CD14-positive monocyte (primary cell): ENCODE measurements around the gene PHLDA2. TPM values are rescaled to one million over a fixed set of nuclear protein-coding genes. Genes with fewer than 3 reads are reported as not detected.

Experiments
- DNase-seq, 3 donors: peaks; one replicate each; pipeline ENCODE4 v3.0.0-alpha.2; 2011 to 2022
- H2AFZ ChIP-seq: 2 replicates; pipeline ENCODE4 v1.6.0; 2012; ENCODE audit warnings: mild to moderate bottlenecking, low read depth, low read length, inconsistent platforms; ENCODE audit not compliant: insufficient read depth, poor library complexity, severe bottlenecking
- H3K27ac ChIP-seq, 2 donors: 1 replicate in 1 of 2; 2 replicates in 1 of 2; pipeline ENCODE4 v1.5.1; 2012 to 2013; ENCODE audit warnings: low read length in 2 of 2, control low read depth in 1 of 2, inconsistent platforms in 1 of 2, low read depth in 1 of 2, mild to moderate bottlenecking in 1 of 2
- H3K27me3 ChIP-seq, 2 donors: one replicate each; pipeline versions ENCODE4 v1.6.0 to v1.6.1; 2011 to 2013; ENCODE audit warnings: low read length in 2 of 2; ENCODE audit not compliant: control insufficient read depth in 2 of 2, insufficient read depth in 2 of 2
- H3K36me3 ChIP-seq, 2 donors: replicated peaks in 1 of 2; 1 replicate in 1 of 2; 2 replicates in 1 of 2; pipeline versions ENCODE4 v1.5.1 to v1.6.1; 2012 to 2013; ENCODE audit warnings: low read length in 2 of 2, control low read depth in 1 of 2, inconsistent platforms in 1 of 2, mild to moderate bottlenecking in 1 of 2; ENCODE audit not compliant: insufficient read depth in 2 of 2, control insufficient read depth in 1 of 2
- H3K4me1 ChIP-seq, 2 donors: 1 replicate in 1 of 2; 2 replicates in 1 of 2; pipeline versions ENCODE4 v1.5.1 to v1.6.1; 2012 to 2013; ENCODE audit warnings: low read length in 2 of 2, control low read depth in 1 of 2, inconsistent platforms in 1 of 2, mild to moderate bottlenecking in 1 of 2, moderate library complexity in 1 of 2; ENCODE audit not compliant: insufficient read depth in 2 of 2, control insufficient read depth in 1 of 2
- H3K4me2 ChIP-seq: replicated peaks from 2 replicates; pipeline ENCODE3; 2012; ENCODE audit warnings: low read length, moderate library complexity, mild to moderate bottlenecking; ENCODE audit not compliant: poor library complexity, severe bottlenecking; ENCODE audit errors: extremely low read depth
- H3K4me3 ChIP-seq, 3 experiments: fragments of 200-600 bp in 1 of 3; sonication (generic) in 1 of 3; replicated peaks in 1 of 3; 1 replicate in 2 of 3; 2 replicates in 1 of 3; pipeline ENCODE4 v1.5.1; 2011 to 2013; ENCODE audit warnings: low read length in 3 of 3, mild to moderate bottlenecking in 3 of 3, control low read depth in 2 of 3, low read depth in 2 of 3, inconsistent platforms in 1 of 3, moderate library complexity in 1 of 3
- H3K79me2 ChIP-seq: 2 replicates; pipeline ENCODE4 v1.6.0; 2012; ENCODE audit warnings: mild to moderate bottlenecking, control low read depth, inconsistent platforms, low read length, moderate library complexity; ENCODE audit not compliant: insufficient read depth
- H3K9ac ChIP-seq: 2 replicates; pipeline ENCODE4 v1.6.0; 2017; ENCODE audit warnings: low read length, mild to moderate bottlenecking; ENCODE audit not compliant: insufficient read depth, poor library complexity, severe bottlenecking
- H3K9me3 ChIP-seq, 2 donors: replicated peaks in 1 of 2; 1 replicate in 1 of 2; 2 replicates in 1 of 2; pipeline versions ENCODE4 v1.5.1 to v1.6.1; 2012 to 2013; ENCODE audit warnings: low read length in 2 of 2, control low read depth in 1 of 2; ENCODE audit not compliant: control insufficient read depth in 1 of 2, insufficient read depth in 1 of 2
- H4K20me1 ChIP-seq: 2 replicates; pipeline ENCODE4 v1.6.0; 2012; ENCODE audit warnings: mild to moderate bottlenecking, low read length, control low read depth, moderate library complexity; ENCODE audit not compliant: insufficient read depth
- H3K27ac Mint-ChIP-seq, 7 donors: one replicate each; pipeline ENCODE4 v1.8.0; 2020; ENCODE audit warnings: mild to moderate bottlenecking in 7 of 7, mixed read lengths in 7 of 7, moderate library complexity in 6 of 7, inconsistent platforms in 2 of 7
- H3K27me3 Mint-ChIP-seq, 3 donors: one replicate each; pipeline ENCODE4 v1.8.0; 2021 to 2022; ENCODE audit warnings: low read depth in 3 of 3, mild to moderate bottlenecking in 3 of 3, mixed read lengths in 3 of 3, moderate library complexity in 3 of 3, inconsistent platforms in 1 of 3
- H3K36me3 Mint-ChIP-seq, 2 donors: one replicate each; pipeline ENCODE4 v1.8.0; 2020; ENCODE audit warnings: mixed read lengths in 2 of 2, inconsistent platforms in 1 of 2, mild to moderate bottlenecking in 1 of 2
- H3K4me1 Mint-ChIP-seq: one replicate; pipeline ENCODE4 v1.8.0; 2020; ENCODE audit warnings: mild to moderate bottlenecking, mixed read lengths
- H3K4me3 Mint-ChIP-seq, 2 donors: one replicate each; pipeline ENCODE4 v1.8.0; 2020; ENCODE audit warnings: mild to moderate bottlenecking in 2 of 2, mixed read lengths in 2 of 2, moderate library complexity in 1 of 2
- H3K9me3 Mint-ChIP-seq, 7 donors: one replicate each; pipeline ENCODE4 v1.8.0; 2020 to 2022; ENCODE audit warnings: mixed read lengths in 7 of 7, mild to moderate bottlenecking in 6 of 7, moderate library complexity in 6 of 7, inconsistent platforms in 2 of 7
- WGBS: methylation state at CpG from one replicate; pipeline ENCODE4 v1.1.5; 2013; ENCODE audit warnings: missing lambda C conversion rate; ENCODE audit not compliant: insufficient coverage; 5-methylcytosine and 5-hydroxymethylcytosine counted together
- intact Hi-C, 2 donors: fragments of 100-400 bp; cut with micrococcal nuclease; formaldehyde crosslinking; loops; one replicate each; pipeline versions ENCODE4 v1.15.0 to v1.15.1; 2023
- polyA plus RNA-seq, 3 donors: library from polyadenylated mRNA; depleted of rRNA in 1 of 3; unstranded in 2 of 3; stranded (reverse) in 1 of 3; fragments of 300-500 nt in 2 of 3; fragments of >200 nt in 1 of 3; fragmentation: Illumina TruSeq in 2 of 3; gene quantifications; 1 replicate in 2 of 3; 2 replicates in 1 of 3; pipeline ENCODE4 v1.2.3, GENCODE V29; 2012 to 2021
- TF ChIP-seq, protein P1 (sequence below): fragments of 200-600 bp; IDR thresholded peaks from one replicate; pipeline ENCODE4 v1.8.0; 2022; ENCODE audit warnings: antibody characterized with exemption, mild to moderate bottlenecking

PHLDA2 gene
- polyA plus RNA-seq, 3 donors = 2.6 to 54.5 (median 4.7) TPM

DNA sequence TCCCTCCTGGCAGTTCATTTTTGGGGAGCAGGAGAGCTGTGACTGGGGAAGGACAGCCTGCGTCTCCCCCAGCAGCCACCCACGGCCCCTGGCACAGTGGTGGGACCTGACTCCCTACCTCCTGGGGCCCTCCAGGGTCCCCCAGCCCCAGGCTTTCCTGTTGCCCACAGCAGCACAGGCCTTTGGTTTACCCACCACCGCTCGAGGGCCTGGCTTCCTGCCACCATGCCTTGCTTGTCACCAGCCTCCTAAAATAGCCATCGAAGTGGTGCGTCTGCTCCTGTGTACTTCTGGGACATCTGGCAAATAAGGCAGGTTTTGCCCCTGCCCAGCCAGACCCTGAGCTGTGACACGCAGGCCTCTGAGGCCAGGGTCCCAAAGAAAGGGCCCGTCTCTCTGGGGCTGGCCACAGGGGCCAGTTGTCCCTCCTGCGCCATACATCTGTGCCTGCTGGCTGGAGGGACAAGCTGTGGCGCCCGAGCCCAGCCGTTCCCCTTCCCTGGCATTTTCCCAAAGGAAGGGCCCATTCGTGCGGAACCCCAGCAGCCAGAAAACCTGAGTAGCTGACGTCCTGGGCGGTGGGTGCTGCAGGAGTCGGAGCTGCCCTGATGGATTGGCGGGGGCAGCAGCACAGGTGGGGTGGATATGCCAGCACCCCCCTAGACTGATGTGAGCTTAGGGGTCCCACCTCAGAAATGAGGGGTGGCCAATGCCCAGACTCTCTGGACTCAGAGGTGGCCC lies 14.6 kb downstream of the PHLDA2 start:
- Histone ChIP-seq H3K9ac (no peak overlapping the region), H3K79me2 (no peaks in the 10 kb centered on the region), H3K4me3 (no peak overlapping the region), H3K9me3 (no peaks in the 10 kb centered on the region), H4K20me1 (peaks cover 19% of the 10 kb centered on the region), H2AFZ (no peak overlapping the region), H3K4me1 (no peaks in the 10 kb centered on the region), H3K27ac (no peak overlapping the region), H3K36me3 (no peaks in the 10 kb centered on the region), H3K4me2 (no peak overlapping the region), H3K27me3 (peaks cover 0 to 3% of the 10 kb centered on the region in 2 donors)
- Mint-ChIP-seq H3K27ac (no peak overlapping the region), H3K4me1 (peaks cover 15% of the 10 kb centered on the region), H3K27me3 (peaks cover 20 to 25% (median 21%) of the 10 kb centered on the region in 3 donors), H3K36me3 (peaks cover 2 to 11% of the 10 kb centered on the region in 2 donors), H3K9me3 (peaks cover 0 to 2% (median 0%) of the 10 kb centered on the region in 7 donors), H3K4me3 (no peak overlapping the region)
- WGBS = 49% methylated on average over 18 of the region's 18 CpGs
- TF ChIP-seq, protein P1, sequence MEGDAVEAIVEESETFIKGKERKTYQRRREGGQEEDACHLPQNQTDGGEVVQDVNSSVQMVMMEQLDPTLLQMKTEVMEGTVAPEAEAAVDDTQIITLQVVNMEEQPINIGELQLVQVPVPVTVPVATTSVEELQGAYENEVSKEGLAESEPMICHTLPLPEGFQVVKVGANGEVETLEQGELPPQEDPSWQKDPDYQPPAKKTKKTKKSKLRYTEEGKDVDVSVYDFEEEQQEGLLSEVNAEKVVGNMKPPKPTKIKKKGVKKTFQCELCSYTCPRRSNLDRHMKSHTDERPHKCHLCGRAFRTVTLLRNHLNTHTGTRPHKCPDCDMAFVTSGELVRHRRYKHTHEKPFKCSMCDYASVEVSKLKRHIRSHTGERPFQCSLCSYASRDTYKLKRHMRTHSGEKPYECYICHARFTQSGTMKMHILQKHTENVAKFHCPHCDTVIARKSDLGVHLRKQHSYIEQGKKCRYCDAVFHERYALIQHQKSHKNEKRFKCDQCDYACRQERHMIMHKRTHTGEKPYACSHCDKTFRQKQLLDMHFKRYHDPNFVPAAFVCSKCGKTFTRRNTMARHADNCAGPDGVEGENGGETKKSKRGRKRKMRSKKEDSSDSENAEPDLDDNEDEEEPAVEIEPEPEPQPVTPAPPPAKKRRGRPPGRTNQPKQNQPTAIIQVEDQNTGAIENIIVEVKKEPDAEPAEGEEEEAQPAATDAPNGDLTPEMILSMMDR = no peak
- no peak for DNase-seq
- intact Hi-C loops = no loop called here

DNA sequence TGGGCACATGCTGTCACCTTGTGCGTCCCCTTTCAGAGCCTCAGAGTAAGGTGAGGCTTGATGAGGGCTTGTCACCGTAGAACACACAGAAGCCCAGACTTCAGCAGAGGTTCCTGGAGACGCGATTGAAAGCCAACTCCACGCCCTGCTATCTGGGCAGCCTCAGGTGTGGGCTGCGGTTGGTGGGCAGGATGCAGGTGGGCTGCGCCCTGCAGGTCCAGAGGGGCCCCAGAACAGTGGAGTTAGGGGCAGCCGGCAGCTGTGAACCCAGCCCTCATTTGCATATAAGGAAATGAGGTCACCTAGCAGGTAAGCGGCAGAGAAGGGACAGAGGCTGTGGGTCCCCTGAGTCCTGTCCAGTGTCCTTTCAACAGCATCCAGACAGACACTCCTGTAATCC lies 15.4 kb downstream of the PHLDA2 start:
- peaks cover 15% of the 10 kb centered on the region for H3K4me1 Mint-ChIP-seq
- peaks cover 0 to 2% (median 0%) of the 10 kb centered on the region in 7 donors for H3K9me3 Mint-ChIP-seq
- H3K4me3 ChIP-seq = no peak overlapping the region
- H3K79me2 ChIP-seq = no peaks in the 10 kb centered on the region
- intact Hi-C loops = no loop called here
- H3K4me1 ChIP-seq = no peaks in the 10 kb centered on the region
- no peak overlapping the region for H2AFZ ChIP-seq
- no peak for DNase-seq
- H3K27me3 ChIP-seq = peaks cover 0 to 3% of the 10 kb centered on the region in 2 donors
- H3K27me3 Mint-ChIP-seq = peaks cover 18 to 24% (median 20%) of the 10 kb centered on the region in 3 donors
- H3K27ac ChIP-seq = no peak overlapping the region
- H3K4me2 ChIP-seq = no peak overlapping the region
- no peak overlapping the region for H3K4me3 Mint-ChIP-seq
- TF ChIP-seq, protein P1 = no peak
- H3K36me3 ChIP-seq = no peaks in the 10 kb centered on the region
- H4K20me1 ChIP-seq = peaks cover 19% of the 10 kb centered on the region
- H3K36me3 Mint-ChIP-seq = peaks cover 0 to 11% of the 10 kb centered on the region in 2 donors
- H3K9me3 ChIP-seq = no peaks in the 10 kb centered on the region
- 81% methylated on average over 5 of the region's 9 CpGs for WGBS
- H3K27ac Mint-ChIP-seq = no peak overlapping the region
- no peak overlapping the region for H3K9ac ChIP-seq
